ENCODE measurements around the gene C11orf97. TPM values are rescaled to one million over a fixed set of nuclear protein-coding genes. Genes with fewer than 3 reads are reported as not detected.
"Not testable (repeated sequence)": the region's sequence is repeated elsewhere in the genome, so short reads cannot be mapped to it uniquely, and the experiment has no call there.

C11orf97 gene
- total RNA-seq, 2 donors from 2014 or later, result not detected

DNA sequence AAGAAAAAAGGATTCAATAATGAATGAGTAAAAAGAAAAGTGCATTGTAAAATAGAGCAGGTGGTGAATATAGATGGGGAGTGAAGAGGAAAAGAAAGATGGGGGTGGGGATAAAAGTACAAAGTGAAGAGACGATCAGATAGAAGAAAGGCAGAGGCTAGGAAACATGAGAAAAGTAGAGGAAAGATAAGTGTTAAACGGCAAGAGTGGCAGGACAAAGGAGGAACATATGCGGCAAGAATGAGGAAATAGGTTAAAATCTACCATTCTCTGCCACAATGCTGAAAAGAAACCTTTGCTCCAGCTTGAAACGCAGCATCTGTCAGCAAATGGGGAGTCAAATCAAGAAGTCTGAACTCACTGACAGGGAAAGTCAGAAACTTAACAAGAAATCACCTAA is 38.3 kb downstream of the C11orf97 start:
- WGBS, 2 donors, result 37 to 39% methylated on average over 4 of the region's 4 CpGs

GRCh38 chr11:94553938-94554337 is 41.7 kb downstream of the C11orf97 start:
- H3K4me1 ChIP-seq, result peaks cover 21% of the 10 kb centered on the region
- H3K27me3 ChIP-seq, result no peaks in the 10 kb centered on the region
- H3K27ac ChIP-seq, result no peak overlapping the region
- WGBS, 2 donors, result 37 to 47% methylated on average over 1 of the region's 1 CpG
- TF ChIP-seq, protein P1, sequence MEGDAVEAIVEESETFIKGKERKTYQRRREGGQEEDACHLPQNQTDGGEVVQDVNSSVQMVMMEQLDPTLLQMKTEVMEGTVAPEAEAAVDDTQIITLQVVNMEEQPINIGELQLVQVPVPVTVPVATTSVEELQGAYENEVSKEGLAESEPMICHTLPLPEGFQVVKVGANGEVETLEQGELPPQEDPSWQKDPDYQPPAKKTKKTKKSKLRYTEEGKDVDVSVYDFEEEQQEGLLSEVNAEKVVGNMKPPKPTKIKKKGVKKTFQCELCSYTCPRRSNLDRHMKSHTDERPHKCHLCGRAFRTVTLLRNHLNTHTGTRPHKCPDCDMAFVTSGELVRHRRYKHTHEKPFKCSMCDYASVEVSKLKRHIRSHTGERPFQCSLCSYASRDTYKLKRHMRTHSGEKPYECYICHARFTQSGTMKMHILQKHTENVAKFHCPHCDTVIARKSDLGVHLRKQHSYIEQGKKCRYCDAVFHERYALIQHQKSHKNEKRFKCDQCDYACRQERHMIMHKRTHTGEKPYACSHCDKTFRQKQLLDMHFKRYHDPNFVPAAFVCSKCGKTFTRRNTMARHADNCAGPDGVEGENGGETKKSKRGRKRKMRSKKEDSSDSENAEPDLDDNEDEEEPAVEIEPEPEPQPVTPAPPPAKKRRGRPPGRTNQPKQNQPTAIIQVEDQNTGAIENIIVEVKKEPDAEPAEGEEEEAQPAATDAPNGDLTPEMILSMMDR (IDR thresholded peaks at IDR 0.05), result no peak
- no peak for TF ChIP-seq POLR2A (IDR thresholded peaks at IDR 0.05)
- DNase-seq (peak in 2 of 4 donors; percentile 36), ATAC-seq (no peak)
- no peaks in the 10 kb centered on the region for H3K36me3 ChIP-seq (replicated peaks in 1 of 2; ENCODE audit: insufficient read depth in 1 of 2, low read depth in 2 of 2)
- intact Hi-C loops (cut with DNase I), result no loop called here
- H3K9me3 ChIP-seq, result no peaks in the 10 kb centered on the region
- H3K4me3 ChIP-seq, result no peak overlapping the region

More for the DNA sequence above, 38.3 kb downstream of the C11orf97 start:
- DNase-seq, result no peak
- Histone ChIP-seq H3K27ac (peak overlapping the region in 1 of 4 donors; percentile 2), H3K4me1 (peaks cover 48% of the 10 kb centered on the region), H3K9me3 (no peaks in the 10 kb centered on the region), H3K4me3 (no peak overlapping the region), H3K27me3 (no peaks in the 10 kb centered on the region), H3K36me3 (replicated peaks in 1 of 2; ENCODE audit: insufficient read depth in 1 of 2, low read depth in 2 of 2) (no peaks in the 10 kb centered on the region)
- intact Hi-C loops (cut with DNase I), result no loop called here
- TF ChIP-seq, protein P1 (IDR thresholded peaks at IDR 0.05), result no peak
- no peak for TF ChIP-seq POLR2A (IDR thresholded peaks at IDR 0.05)
- ATAC-seq, result no peak

- H3K4me1 ChIP-seq; ATAC-seq; DNase-seq; H3K9me3 ChIP-seq; H3K27ac ChIP-seq; H3K27me3 ChIP-seq; H3K36me3 ChIP-seq (replicated peaks in 1 of 2; ENCODE audit: insufficient read depth in 1 of 2, low read depth in 2 of 2); intact Hi-C loops (cut with DNase I); H3K4me3 ChIP-seq: not testable (repeated sequence)
- 82 to 86% methylated on average over 8 of the region's 8 CpGs for whole genome bisulfite sequencing, 2 donors
Observed at GRCh38 chr11:94555752-94556329, 43.6 kb downstream of the C11orf97 start.

DNA sequence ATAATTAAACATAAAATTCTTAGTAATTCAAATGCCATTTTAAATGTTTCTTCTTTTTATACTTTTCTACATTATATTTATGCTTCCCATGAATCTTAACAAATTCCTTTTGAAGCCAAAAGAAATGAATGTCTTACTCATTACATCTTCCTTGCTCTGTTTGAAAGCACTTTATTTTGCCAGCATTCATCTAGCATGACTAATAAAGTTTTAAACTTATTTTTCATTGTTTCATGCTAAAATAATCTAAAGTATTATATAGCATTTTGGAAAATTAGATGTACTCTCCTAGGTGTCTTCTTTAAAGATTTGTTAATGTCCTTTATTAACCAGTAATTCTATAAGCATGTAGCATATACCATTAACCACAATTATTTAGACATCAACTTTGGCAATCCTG is 45.2 kb downstream of the C11orf97 start:
- H3K4me3 ChIP-seq, result no peak overlapping the region
- DNase-seq, result no peak
- H3K27me3 ChIP-seq, result no peaks in the 10 kb centered on the region
- H3K4me1 ChIP-seq, result peaks cover 3% of the 10 kb centered on the region
- H3K27ac ChIP-seq, result no peak overlapping the region
- intact Hi-C loops (cut with DNase I), result no loop called here
- no peaks in the 10 kb centered on the region for H3K9me3 ChIP-seq
- TF ChIP-seq, protein P1 (IDR thresholded peaks at IDR 0.05), result no peak
- ATAC-seq, result no peak
- no peaks in the 10 kb centered on the region for H3K36me3 ChIP-seq (replicated peaks in 1 of 2; ENCODE audit: insufficient read depth in 1 of 2, low read depth in 2 of 2)

DNA sequence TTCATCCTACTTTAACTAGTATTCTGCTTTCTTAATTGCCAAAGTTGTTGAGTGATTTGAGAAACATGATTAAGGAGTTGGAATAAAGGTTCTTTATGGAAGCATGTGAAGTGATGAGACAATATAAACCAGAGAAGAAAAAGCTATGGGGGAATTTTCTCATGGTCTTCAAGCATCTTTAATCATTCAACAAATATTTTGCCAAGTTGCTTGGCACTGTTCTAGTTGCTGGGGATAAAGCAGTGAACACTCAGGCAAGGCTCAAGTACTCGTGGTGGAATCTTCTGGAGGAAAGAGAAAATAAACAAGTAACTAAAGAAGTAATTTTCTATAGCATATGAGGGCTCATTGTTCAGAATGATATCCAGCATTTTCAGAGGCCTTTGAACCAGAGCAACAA is 45.7 kb downstream of the C11orf97 start:
- TF ChIP-seq POLR2A (IDR thresholded peaks at IDR 0.05), result no peak
- TF ChIP-seq, protein P1 (IDR thresholded peaks at IDR 0.05), result no peak

More for the DNA sequence above, 45.7 kb downstream of the C11orf97 start:
- DNase-seq (no peak), ATAC-seq (no peak)
- intact Hi-C loops (cut with DNase I), result no loop called here
- WGBS, 2 donors, result 16 to 29% methylated on average over 1 of the region's 1 CpG
- Histone ChIP-seq H3K4me1 (peaks cover 3% of the 10 kb centered on the region), H3K36me3 (replicated peaks in 1 of 2; ENCODE audit: insufficient read depth in 1 of 2, low read depth in 2 of 2) (no peaks in the 10 kb centered on the region), H3K27me3 (no peaks in the 10 kb centered on the region), H3K27ac (no peak overlapping the region), H3K4me3 (no peak overlapping the region), H3K9me3 (no peaks in the 10 kb centered on the region)

Measured in body of pancreas (tissue), 4 donors.